Vagina (tissue), 2 donors: ENCODE results near the gene NR1I2.

Source experiments
- POLR2A ChIP-seq, 2 donors: fragments of 450-650 bp; IDR thresholded peaks; one replicate each; pipeline ENCODE4 v1.6.1; 2017; ENCODE audit warnings: antibody characterized with exemption in 2 of 2, mild to moderate bottlenecking in 2 of 2, moderate library complexity in 2 of 2
- POLR2AphosphoS5 ChIP-seq, 2 donors: sonication (generic); formaldehyde crosslinking; IDR thresholded peaks; one replicate each; pipeline ENCODE4 v1.9.0; 2017; ENCODE audit warnings: antibody characterized with exemption in 2 of 2, mild to moderate bottlenecking in 2 of 2, low read depth in 1 of 2; ENCODE audit not compliant: insufficient read depth in 1 of 2
- TF ChIP-seq, protein P1 (sequence below), 3 experiments: fragments of 450-650 bp in 2 of 3; fragments of 200-600 bp in 1 of 3; sonication (generic) in 1 of 3; IDR thresholded peaks; one replicate each; pipeline ENCODE4 v1.5.1; 2017 to 2019; ENCODE audit warnings: antibody characterized with exemption in 3 of 3, mild to moderate bottlenecking in 2 of 3, moderate library complexity in 2 of 3

DNA sequence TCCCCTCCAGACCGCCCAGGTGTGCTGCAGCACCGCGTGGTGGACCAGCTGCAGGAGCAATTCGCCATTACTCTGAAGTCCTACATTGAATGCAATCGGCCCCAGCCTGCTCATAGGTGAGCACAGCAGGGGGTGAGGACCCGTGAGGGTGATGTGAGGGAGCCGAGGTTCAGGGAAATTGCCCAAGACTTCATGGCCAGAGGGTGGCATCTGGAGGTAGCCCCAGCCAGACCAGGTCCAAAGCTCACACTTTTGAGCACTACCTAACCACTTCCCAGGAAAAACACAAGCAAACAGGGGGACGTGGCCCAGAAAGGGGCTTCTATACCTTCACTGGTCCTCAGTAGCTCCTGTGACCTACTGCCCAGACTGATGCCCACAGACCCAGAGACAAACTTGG lies 33.8 kb downstream of the NR1I2 start:
- TF ChIP-seq, protein P1, sequence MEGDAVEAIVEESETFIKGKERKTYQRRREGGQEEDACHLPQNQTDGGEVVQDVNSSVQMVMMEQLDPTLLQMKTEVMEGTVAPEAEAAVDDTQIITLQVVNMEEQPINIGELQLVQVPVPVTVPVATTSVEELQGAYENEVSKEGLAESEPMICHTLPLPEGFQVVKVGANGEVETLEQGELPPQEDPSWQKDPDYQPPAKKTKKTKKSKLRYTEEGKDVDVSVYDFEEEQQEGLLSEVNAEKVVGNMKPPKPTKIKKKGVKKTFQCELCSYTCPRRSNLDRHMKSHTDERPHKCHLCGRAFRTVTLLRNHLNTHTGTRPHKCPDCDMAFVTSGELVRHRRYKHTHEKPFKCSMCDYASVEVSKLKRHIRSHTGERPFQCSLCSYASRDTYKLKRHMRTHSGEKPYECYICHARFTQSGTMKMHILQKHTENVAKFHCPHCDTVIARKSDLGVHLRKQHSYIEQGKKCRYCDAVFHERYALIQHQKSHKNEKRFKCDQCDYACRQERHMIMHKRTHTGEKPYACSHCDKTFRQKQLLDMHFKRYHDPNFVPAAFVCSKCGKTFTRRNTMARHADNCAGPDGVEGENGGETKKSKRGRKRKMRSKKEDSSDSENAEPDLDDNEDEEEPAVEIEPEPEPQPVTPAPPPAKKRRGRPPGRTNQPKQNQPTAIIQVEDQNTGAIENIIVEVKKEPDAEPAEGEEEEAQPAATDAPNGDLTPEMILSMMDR (IDR thresholded peaks at IDR 0.05), result no peak
- no peak for TF ChIP-seq POLR2A (IDR thresholded peaks at IDR 0.05)
- no peak for TF ChIP-seq POLR2AphosphoS5 (IDR thresholded peaks at IDR 0.05; ENCODE audit: insufficient read depth in 1 of 2, low read depth in 1 of 2)
